ENCODE data around the gene IFNA8.

DNA sequence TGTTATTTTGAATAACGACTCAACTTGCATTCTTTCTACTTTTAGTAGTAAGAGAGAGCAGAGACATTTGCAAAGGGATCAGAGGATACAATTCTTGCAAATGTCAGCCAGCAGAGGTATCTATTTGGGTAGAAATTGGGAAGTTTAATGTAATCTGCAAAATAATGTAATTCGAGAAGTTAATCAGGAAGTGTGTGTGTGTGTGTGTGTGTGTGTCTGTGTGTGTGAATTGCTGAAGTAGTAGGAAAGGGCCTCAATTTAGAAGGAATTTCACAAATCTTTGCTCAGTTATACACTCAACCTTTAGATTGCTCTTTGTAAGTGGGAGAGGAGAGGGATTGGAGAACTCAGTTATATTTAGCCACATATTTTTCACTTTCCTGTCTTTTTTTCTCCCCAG, 20.3 kb downstream of the IFNA8 start:
- no peak for TF ChIP-seq CTCF (IDR thresholded peaks at IDR 0.05 in 8 of 11, conservative IDR thresholded peaks at IDR 0.05 in 3 of 11)
- TF ChIP-seq POLR2AphosphoS5 (IDR thresholded peaks at IDR 0.05) = no peak
- TF ChIP-seq POLR2A (IDR thresholded peaks at IDR 0.05) = no peak
